ENCODE results near the gene FAM131A.

DNA sequence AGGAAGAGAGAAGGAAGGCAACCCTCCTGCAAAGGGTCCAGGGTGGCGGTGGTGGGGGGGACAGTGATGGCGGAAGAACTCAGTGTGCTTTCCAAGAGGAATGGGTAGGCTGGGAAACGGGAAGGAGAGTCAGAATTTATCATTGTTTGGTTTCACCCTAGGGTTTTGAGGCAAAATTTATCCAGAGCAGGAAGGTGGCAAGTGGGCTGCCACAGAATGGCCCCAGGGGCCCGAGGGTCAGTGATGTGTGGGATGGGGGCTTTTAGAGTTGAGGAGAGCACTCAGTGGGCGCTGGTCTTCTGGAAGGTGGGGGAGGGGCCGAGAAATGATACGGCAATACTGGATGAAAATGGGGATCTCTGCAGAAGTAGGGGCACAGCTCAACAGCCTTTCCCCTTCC is 581 bp downstream of the FAM131A start:
- TF ChIP-seq POLR2A (IDR thresholded peaks at IDR 0.05; ENCODE audit: low read length) (no peak), GATA1 (IDR thresholded peaks at IDR 0.05; ENCODE audit: low read depth, low read length) (no peak)

Data from erythroblast (primary cell).